ENCODE measurements around the gene BAAT. TPM values are rescaled to one million over a fixed set of nuclear protein-coding genes. Genes with fewer than 3 reads are reported as not detected.

The BAAT gene
- total RNA-seq, 1 donor: under 0.01 TPM

- H3K36me3 ChIP-seq (ENCODE audit: insufficient read depth, low read length): no peaks in the 10 kb centered on the region
- H3K27ac ChIP-seq (ENCODE audit: low read depth, low read length): no peak overlapping the region
- TF ChIP-seq, protein P1, sequence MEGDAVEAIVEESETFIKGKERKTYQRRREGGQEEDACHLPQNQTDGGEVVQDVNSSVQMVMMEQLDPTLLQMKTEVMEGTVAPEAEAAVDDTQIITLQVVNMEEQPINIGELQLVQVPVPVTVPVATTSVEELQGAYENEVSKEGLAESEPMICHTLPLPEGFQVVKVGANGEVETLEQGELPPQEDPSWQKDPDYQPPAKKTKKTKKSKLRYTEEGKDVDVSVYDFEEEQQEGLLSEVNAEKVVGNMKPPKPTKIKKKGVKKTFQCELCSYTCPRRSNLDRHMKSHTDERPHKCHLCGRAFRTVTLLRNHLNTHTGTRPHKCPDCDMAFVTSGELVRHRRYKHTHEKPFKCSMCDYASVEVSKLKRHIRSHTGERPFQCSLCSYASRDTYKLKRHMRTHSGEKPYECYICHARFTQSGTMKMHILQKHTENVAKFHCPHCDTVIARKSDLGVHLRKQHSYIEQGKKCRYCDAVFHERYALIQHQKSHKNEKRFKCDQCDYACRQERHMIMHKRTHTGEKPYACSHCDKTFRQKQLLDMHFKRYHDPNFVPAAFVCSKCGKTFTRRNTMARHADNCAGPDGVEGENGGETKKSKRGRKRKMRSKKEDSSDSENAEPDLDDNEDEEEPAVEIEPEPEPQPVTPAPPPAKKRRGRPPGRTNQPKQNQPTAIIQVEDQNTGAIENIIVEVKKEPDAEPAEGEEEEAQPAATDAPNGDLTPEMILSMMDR (IDR thresholded peaks at IDR 0.05; ENCODE audit: extremely low read depth, low read depth, low read length): no peak
- no peak for DNase-seq (ENCODE audit: insufficient read length, low spot score, missing footprints)
- H3K79me2 ChIP-seq (ENCODE audit: insufficient read depth, low read length): no peaks in the 10 kb centered on the region
- no peak overlapping the region for H3K4me2 ChIP-seq (ENCODE audit: insufficient read depth, low read length)
- no peaks in the 10 kb centered on the region for H3K9me3 ChIP-seq (ENCODE audit: low read depth, low read length)
- no peaks in the 10 kb centered on the region for H4K20me1 ChIP-seq (ENCODE audit: insufficient read depth, low read length)
- no peak overlapping the region for H3K4me3 ChIP-seq (ENCODE audit: insufficient read depth, low read length)
- H2AFZ ChIP-seq (ENCODE audit: low read length): no peak overlapping the region
- peaks cover 5% of the 10 kb centered on the region for H3K4me1 ChIP-seq (ENCODE audit: insufficient read depth, low read length)
- H3K27me3 ChIP-seq (ENCODE audit: insufficient read depth, low read length): no peaks in the 10 kb centered on the region
These were observed 36.9 kb upstream of the BAAT start for GRCh38 chr9:101421653-101422065.

DNA sequence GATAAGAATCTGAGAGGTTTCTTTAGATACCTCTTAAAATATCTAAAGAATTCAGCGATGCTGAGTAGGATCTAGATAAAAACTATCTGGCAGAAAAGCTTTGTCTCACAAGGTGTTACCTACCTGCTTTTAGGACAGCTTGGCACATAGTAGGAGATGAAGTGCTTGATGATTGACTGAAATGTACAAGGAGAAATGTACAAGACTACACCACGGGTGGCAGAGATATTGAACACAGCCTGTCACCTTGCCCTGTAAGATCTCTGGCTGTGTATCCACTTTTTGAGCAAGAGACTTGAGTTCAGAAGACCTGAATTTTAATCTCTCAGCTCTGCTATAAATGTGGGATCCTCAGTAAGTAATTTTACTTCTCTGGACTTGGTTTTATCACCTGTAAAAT lies 35.1 kb upstream of the BAAT start:
- Histone ChIP-seq H3K4me1 (ENCODE audit: insufficient read depth, low read length) (peaks cover 5% of the 10 kb centered on the region), H3K4me3 (ENCODE audit: insufficient read depth, low read length) (no peak overlapping the region), H4K20me1 (ENCODE audit: insufficient read depth, low read length) (no peaks in the 10 kb centered on the region), H3K27me3 (ENCODE audit: insufficient read depth, low read length) (no peaks in the 10 kb centered on the region), H3K9me3 (ENCODE audit: low read depth, low read length) (no peaks in the 10 kb centered on the region), H3K79me2 (ENCODE audit: insufficient read depth, low read length) (no peaks in the 10 kb centered on the region), H3K36me3 (ENCODE audit: insufficient read depth, low read length) (no peaks in the 10 kb centered on the region), H3K27ac (ENCODE audit: low read depth, low read length) (no peak overlapping the region), H3K4me2 (ENCODE audit: insufficient read depth, low read length) (no peak overlapping the region), H2AFZ (ENCODE audit: low read length) (no peak overlapping the region)
- no peak for DNase-seq (ENCODE audit: insufficient read length, low spot score, missing footprints)
- TF ChIP-seq, protein P1 (IDR thresholded peaks at IDR 0.05; ENCODE audit: extremely low read depth, low read depth, low read length): no peak

GRCh38 chr9:101418518-101419430 lies 34.0 kb upstream of the BAAT start:
- H3K4me2 ChIP-seq (ENCODE audit: insufficient read depth, low read length): peak overlapping the region; percentile 13
- H3K4me3 ChIP-seq (ENCODE audit: insufficient read depth, low read length): no peak overlapping the region
- no peaks in the 10 kb centered on the region for H4K20me1 ChIP-seq (ENCODE audit: insufficient read depth, low read length)
- no peaks in the 10 kb centered on the region for H3K9me3 ChIP-seq (ENCODE audit: low read depth, low read length)
- no peak overlapping the region for H2AFZ ChIP-seq (ENCODE audit: low read length)
- H3K27ac ChIP-seq (ENCODE audit: low read depth, low read length): no peak overlapping the region
- DNase-seq (ENCODE audit: insufficient read length, low spot score, missing footprints): no peak
- peaks cover 5% of the 10 kb centered on the region for H3K4me1 ChIP-seq (ENCODE audit: insufficient read depth, low read length)
- no peaks in the 10 kb centered on the region for H3K79me2 ChIP-seq (ENCODE audit: insufficient read depth, low read length)
- TF ChIP-seq, protein P1 (IDR thresholded peaks at IDR 0.05; ENCODE audit: extremely low read depth, low read depth, low read length): no peak
- H3K36me3 ChIP-seq (ENCODE audit: insufficient read depth, low read length): no peaks in the 10 kb centered on the region
- no peaks in the 10 kb centered on the region for H3K27me3 ChIP-seq (ENCODE audit: insufficient read depth, low read length)

GRCh38 chr9:101417977-101418376 lies 33.2 kb upstream of the BAAT start:
- Histone ChIP-seq H2AFZ (ENCODE audit: low read length) (no peak overlapping the region), H4K20me1 (ENCODE audit: insufficient read depth, low read length) (no peaks in the 10 kb centered on the region), H3K79me2 (ENCODE audit: insufficient read depth, low read length) (no peaks in the 10 kb centered on the region), H3K4me3 (ENCODE audit: insufficient read depth, low read length) (no peak overlapping the region), H3K36me3 (ENCODE audit: insufficient read depth, low read length) (no peaks in the 10 kb centered on the region), H3K27me3 (ENCODE audit: insufficient read depth, low read length) (no peaks in the 10 kb centered on the region), H3K9me3 (ENCODE audit: low read depth, low read length) (no peaks in the 10 kb centered on the region), H3K4me2 (ENCODE audit: insufficient read depth, low read length) (no peak overlapping the region), H3K4me1 (ENCODE audit: insufficient read depth, low read length) (peaks cover 5% of the 10 kb centered on the region), H3K27ac (ENCODE audit: low read depth, low read length) (no peak overlapping the region)
- DNase-seq (ENCODE audit: insufficient read length, low spot score, missing footprints): no peak
- TF ChIP-seq, protein P1 (IDR thresholded peaks at IDR 0.05; ENCODE audit: extremely low read depth, low read depth, low read length): no peak
